Measurements from ENCODE around the gene COMTD1.

The COMTD1 gene

GRCh38 chr10:75211007-75211691, 24.6 kb downstream of the COMTD1 start:
- no peak for TF ChIP-seq CTCF (conservative IDR thresholded peaks at IDR 0.05)

DNA sequence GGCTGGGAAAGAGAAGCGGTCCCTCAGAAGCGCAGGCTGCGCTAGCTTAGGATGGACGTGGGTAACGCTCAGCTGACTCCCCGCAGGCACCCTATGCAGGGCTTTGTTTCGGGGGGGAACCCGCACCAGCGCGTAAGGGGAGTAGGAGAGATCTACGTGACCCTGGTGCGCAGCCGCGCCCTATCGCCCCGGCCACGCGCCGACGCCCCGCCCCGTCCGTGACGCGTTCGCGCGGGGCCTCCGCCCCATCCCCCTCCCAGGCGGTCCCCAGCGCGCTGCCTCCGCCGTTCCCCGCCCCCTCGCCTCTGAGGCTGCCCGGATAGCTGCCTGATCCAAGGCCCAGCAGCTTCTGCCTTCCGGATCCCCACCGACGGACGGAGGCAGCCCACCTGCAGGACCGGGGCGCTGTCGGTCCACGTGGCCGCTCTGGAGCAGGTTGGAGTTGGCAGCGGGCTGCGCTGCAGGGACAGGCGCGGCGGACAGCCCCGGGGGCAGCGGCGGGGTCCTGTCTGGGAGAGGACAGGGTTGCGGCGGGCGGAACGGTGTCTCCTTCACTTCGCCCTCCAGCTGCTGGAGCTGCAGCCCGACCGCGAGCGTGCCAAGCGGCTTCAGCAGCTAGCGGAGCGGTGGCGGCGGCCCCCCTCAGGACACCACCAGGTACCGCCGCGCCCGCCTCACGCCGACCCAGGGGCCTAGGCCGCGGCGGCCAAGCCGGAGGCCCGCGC, 25.3 kb downstream of the COMTD1 start, which contains the start of gene VDAC2:
Gene VDAC2, plus strand, starts transcription at position 515 of the 725 bp plus-strand sequence. CDS start 363 bp downstream, outside the sequence.
- no peak for TF ChIP-seq CTCF (conservative IDR thresholded peaks at IDR 0.05)
- H3K27ac ChIP-seq: peak within 1 kb of the TSS; percentile 98

More at GRCh38 chr10:75211007-75211691, 24.6 kb downstream of the COMTD1 start:
- peak overlapping the region; percentile 98 for H3K27ac ChIP-seq

- peak overlapping the region; percentile 98 for H3K27ac ChIP-seq
- TF ChIP-seq CTCF (conservative IDR thresholded peaks at IDR 0.05): no peak
Measured at GRCh38 chr10:75209921-75210281, 25.9 kb downstream of the COMTD1 start.

DNA sequence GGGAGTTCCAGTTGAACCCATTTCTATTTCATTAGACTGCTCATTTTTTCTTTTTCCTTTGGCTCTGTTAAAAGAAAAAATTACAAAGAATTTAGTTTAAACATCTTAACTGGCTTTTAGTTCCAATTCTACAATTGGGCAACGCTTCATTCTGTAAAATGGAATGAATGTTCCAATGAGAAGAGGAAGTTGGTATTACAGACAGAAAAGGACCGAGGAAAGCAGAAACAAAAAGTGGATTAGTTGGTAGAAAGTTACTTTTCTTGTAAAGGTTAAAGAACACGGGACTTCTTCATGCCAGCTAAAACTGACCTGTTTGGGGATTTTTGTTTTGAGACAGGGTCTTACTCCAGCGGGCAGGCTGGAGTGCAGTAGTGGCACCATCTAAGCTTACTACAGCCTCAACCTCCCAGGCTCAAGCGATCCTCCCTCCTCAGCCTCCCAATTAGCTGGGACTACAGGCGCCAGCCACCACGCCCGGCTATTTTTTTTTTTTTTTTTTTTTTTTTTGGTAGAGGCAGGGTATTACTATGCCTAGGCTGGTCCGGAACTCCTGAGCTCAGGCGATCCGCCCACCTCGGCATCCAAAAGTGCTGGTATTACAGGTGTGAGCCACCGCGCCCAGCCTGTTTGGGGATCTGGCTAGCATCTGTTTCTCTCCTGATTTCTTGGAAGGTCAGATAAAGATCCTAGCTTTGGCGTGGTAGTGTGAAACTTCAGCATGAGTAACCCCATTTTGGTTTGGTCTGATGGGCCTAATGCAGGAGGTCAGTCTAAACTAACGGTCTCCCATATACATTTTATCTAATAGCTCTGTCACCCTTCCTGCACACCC, 26.5 kb downstream of the COMTD1 start:
- no peak for TF ChIP-seq CTCF (conservative IDR thresholded peaks at IDR 0.05)
- H3K27ac ChIP-seq: peak overlapping the region; percentile 98

DNA sequence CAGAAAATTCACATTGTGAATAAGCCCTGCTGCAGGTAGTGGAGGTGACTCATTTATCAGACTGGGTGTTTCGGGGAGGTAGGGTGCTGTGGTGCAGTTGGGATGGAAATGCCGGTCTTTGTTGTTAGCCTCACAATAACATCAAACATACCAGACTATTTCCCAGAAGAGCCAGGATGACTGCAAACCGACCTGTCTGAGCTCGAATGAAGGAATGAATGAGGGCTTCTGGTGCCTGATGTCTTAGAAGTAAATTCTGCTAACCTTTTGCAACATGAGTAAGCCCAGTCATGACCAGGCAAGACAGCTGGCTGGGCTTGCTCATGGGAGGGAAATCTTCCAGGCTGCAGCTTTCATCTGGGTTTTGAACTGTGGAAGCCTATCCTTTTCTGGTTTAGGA, 27.6 kb downstream of the COMTD1 start:
- TF ChIP-seq CTCF (conservative IDR thresholded peaks at IDR 0.05): no peak
- no peak overlapping the region for H3K27ac ChIP-seq

GRCh38 chr10:75207857-75208144, 28.0 kb downstream of the COMTD1 start:
- no peak for TF ChIP-seq CTCF (conservative IDR thresholded peaks at IDR 0.05)
- no peak overlapping the region for H3K27ac ChIP-seq
